K562 (cell line): Measurements from ENCODE around the gene TRMT112. TPM values are rescaled to one million over a fixed set of nuclear protein-coding genes. Genes with fewer than 3 reads are reported as not detected.

Source experiments
- ARNT ChIP-seq, 2 experiments: fragments of 450-650 bp; IDR thresholded peaks; 2 replicates each; pipeline ENCODE4 v1.6.1; 2016; ENCODE audit warnings: mild to moderate bottlenecking in 1 of 2
- BRD9 ChIP-seq: fragments of 450-650 bp; IDR thresholded peaks from 2 replicates; pipeline ENCODE4 v1.6.1; 2018; ENCODE audit warnings: low read depth; ENCODE audit not compliant: partially characterized antibody
- CBFA2T3 ChIP-seq: fragments of 450-650 bp; IDR thresholded peaks from 2 replicates; pipeline ENCODE4 v1.6.1; 2017
- CEBPZ ChIP-seq: fragments of 150-350 bp; IDR thresholded peaks from 2 replicates; pipeline ENCODE4 v1.6.1; 2014; ENCODE audit warnings: low read depth, mild to moderate bottlenecking, low read length, borderline replicate concordance
- CREM ChIP-seq: IDR thresholded peaks from 2 replicates; pipeline ENCODE4 v1.6.1; 2014; ENCODE audit warnings: antibody characterized with exemption, low read depth
- ELK1 ChIP-seq: sonication (generic); formaldehyde crosslinking; IDR thresholded peaks from 2 replicates; pipeline ENCODE4 v1.8.1; 2022; ENCODE audit warnings: missing genetic modification reagents
- ERF ChIP-seq: fragments of 450-650 bp; formaldehyde crosslinking; IDR thresholded peaks from 2 replicates; pipeline ENCODE4 v1.4.0; 2020; ENCODE audit warnings: mild to moderate bottlenecking, mixed read lengths
- GABPB2 ChIP-seq: fragments of 250-450 bp; sonication (Bioruptor Pico); conservative IDR thresholded peaks from 2 replicates; pipeline ENCODE4 v1.5.1; 2021; ENCODE audit warnings: mild to moderate bottlenecking
- GMEB1 ChIP-seq: fragments of 250-450 bp; sonication (Bioruptor Pico); IDR thresholded peaks from 2 replicates; pipeline ENCODE4 v1.4.0; 2020; ENCODE audit warnings: mild to moderate bottlenecking
- HDGF ChIP-seq: fragments of 450-650 bp; IDR thresholded peaks from 2 replicates; pipeline ENCODE4 v1.6.1; 2016
- HMG20A ChIP-seq: fragments of 450-650 bp; formaldehyde crosslinking; conservative IDR thresholded peaks from 2 replicates; pipeline ENCODE4 v1.4.0; 2020; ENCODE audit warnings: mild to moderate bottlenecking, mixed read lengths
- HSF4 ChIP-seq: fragments of 250-450 bp; sonication (Bioruptor Pico); IDR thresholded peaks from 2 replicates; pipeline ENCODE4 v2.1.2; 2022; ENCODE audit warnings: mild to moderate bottlenecking, moderate library complexity, borderline replicate concordance
- MEIS2 ChIP-seq: fragments of 450-650 bp; IDR thresholded peaks from 2 replicates; pipeline ENCODE4 v1.6.1; 2014; ENCODE audit warnings: mild to moderate bottlenecking; ENCODE audit not compliant: partially characterized antibody
- MTA1 ChIP-seq: fragments of 450-650 bp; IDR thresholded peaks from 2 replicates; pipeline ENCODE4 v1.6.1; 2017; ENCODE audit warnings: borderline replicate concordance
- NCOA4 ChIP-seq: fragments of 450-650 bp; IDR thresholded peaks from 2 replicates; pipeline ENCODE4 v1.6.1; 2018; ENCODE audit warnings: mild to moderate bottlenecking; ENCODE audit not compliant: partially characterized antibody
- NR2F6 ChIP-seq: fragments of 450-650 bp; formaldehyde crosslinking; IDR thresholded peaks from 2 replicates; pipeline ENCODE4 v1.4.0; 2020; ENCODE audit warnings: mild to moderate bottlenecking
- POLR2A ChIP-seq: fragments of 450-650 bp; conservative IDR thresholded peaks from 2 replicates; pipeline ENCODE4 v1.6.1; 2016
- SOX6 ChIP-seq: fragments of 450-650 bp; IDR thresholded peaks from 2 replicates; pipeline ENCODE4 v1.6.1; 2014; ENCODE audit warnings: mild to moderate bottlenecking
- STAT5B ChIP-seq: fragments of 250-450 bp; sonication (Bioruptor Pico); IDR thresholded peaks from 2 replicates; pipeline ENCODE4 v1.8.0; 2021; ENCODE audit warnings: mild to moderate bottlenecking, inconsistent platforms
- ZC3H4 ChIP-seq: sonication (generic); formaldehyde crosslinking; IDR thresholded peaks from 2 replicates; pipeline ENCODE4 v1.9.0; 2021; ENCODE audit warnings: missing genetic modification reagents, borderline replicate concordance
- ZFP30 ChIP-seq: fragments of 250-450 bp; sonication (Bioruptor Pico); IDR thresholded peaks from 2 replicates; pipeline ENCODE4 v1.8.0; 2022; ENCODE audit warnings: moderate library complexity, mild to moderate bottlenecking, inconsistent platforms, borderline replicate concordance
- ZNF3 ChIP-seq: fragments of 250-450 bp; sonication (Bioruptor Pico); IDR thresholded peaks from 2 replicates; pipeline ENCODE4 v1.5.0; 2021; ENCODE audit warnings: mild to moderate bottlenecking, moderate library complexity
- ZNF311 ChIP-seq: fragments of 250-450 bp; sonication (Bioruptor Pico); IDR thresholded peaks from 2 replicates; pipeline ENCODE4 v1.4.0; 2020; ENCODE audit warnings: mild to moderate bottlenecking, moderate library complexity
- ZNF586 ChIP-seq: fragments of 450-650 bp; formaldehyde crosslinking; conservative IDR thresholded peaks from 2 replicates; pipeline ENCODE4 v1.4.0; 2020; ENCODE audit warnings: mild to moderate bottlenecking, moderate library complexity
- ZNF695 ChIP-seq: fragments of 450-650 bp; formaldehyde crosslinking; IDR thresholded peaks from 2 replicates; pipeline ENCODE4 v1.4.0; 2020; ENCODE audit warnings: mild to moderate bottlenecking, moderate library complexity
- polyA plus RNA-seq, 8 experiments: library from polyadenylated mRNA; depleted of rRNA in 4 of 8; stranded (reverse) in 5 of 8; unstranded in 3 of 8; fragments of >200 nt; fragmentation: Nextera tagmentation in 2 of 8; fragmentation: Illumina TruSeq in 1 of 8; extraction: Ambion mirVana in 2 of 8; extraction: Trizol in 1 of 8; gene quantifications; 2 replicates each; pipeline versions ENCODE4 v1.2.1 to v1.2.3, GENCODE V29; 2011 to 2014; ENCODE audit warnings: inconsistent platforms in 1 of 8, missing spikeins in 1 of 8
- total RNA-seq, 7 experiments: library from RNA; depleted of rRNA in 6 of 7; stranded (reverse); fragments of >200 nt in 6 of 7; fragmentation: Illumina TruSeq in 2 of 7; extraction: Trizol in 2 of 7; gene quantifications; 2 replicates each; pipeline versions ENCODE4 v1.2.1 to v1.2.3, GENCODE V29; 2011 to 2021; ENCODE audit warnings: low replicate concordance in 1 of 7

TRMT112 gene
- total and polyA plus RNA-seq, 9 of the 15 experiments (the other 6 are each of a cell fraction or from before 2014, with no cell fraction given), result 162 to 444 (median 300) TPM

GRCh38 chr11:64268893-64269539 is 48.3 kb downstream of the TRMT112 start (continued):
- TF ChIP-seq ERF (CRISPR knock-in tag) (no peak; the same call in 1 of the 2 replicates), BRD9 (peak; percentile 19), NR2F6 (CRISPR knock-in tag) (no peak), SOX6 (no peak), POLR2A (peak; percentile 52), HMG20A (CRISPR knock-in tag) (no peak), STAT5B (CRISPR knock-in tag) (no peak), ZNF3 (0 out of 2 replicates have a peak, but pooled peaks have one; percentile 16), HSF4 (CRISPR knock-in tag) (no peak), CREM (peak; percentile 71), CEBPZ (no peak), ZNF695 (CRISPR knock-in tag) (no peak), CBFA2T3 (no peak), HDGF (no peak), MEIS2 (peak; percentile 2), ELK1 (CRISPR knock-in tag) (no peak), MTA1 (no peak), GMEB1 (CRISPR knock-in tag) (no peak), ZNF586 (CRISPR knock-in tag) (no peak), ZNF311 (CRISPR knock-in tag) (no peak; the same call in 1 of the 2 replicates), GABPB2 (CRISPR knock-in tag) (no peak), ZFP30 (no peak), ARNT (IDR thresholded peaks at IDR 0.05) (peak in 1 of 2 experiments; percentile 72; a peak in 1 of 4 replicates), ZC3H4 (CRISPR knock-in tag) (peak; percentile 33; the same call in 1 of the 2 replicates), NCOA4 (no peak)
